Vagina (tissue), 2 donors: ENCODE results near the gene TP53RK. TPM values are rescaled to one million over a fixed set of nuclear protein-coding genes. Genes with fewer than 3 reads are reported as not detected.

Experiments
- DNase-seq, 2 donors: peaks; one replicate each; pipeline ENCODE4 v3.0.0-alpha.2; 2017; ENCODE audit errors: extremely low spot score in 2 of 2
- H3K27ac ChIP-seq: fragments of 200-600 bp; sonication (generic); one replicate; pipeline ENCODE4 v1.5.1; 2019
- H3K27me3 ChIP-seq: fragments of 200-600 bp; sonication (generic); one replicate; pipeline ENCODE4 v1.5.1; 2019
- H3K36me3 ChIP-seq, 2 donors: fragments of 200-600 bp; sonication (generic); one replicate each; pipeline ENCODE4 v1.5.1; 2017 to 2019
- H3K4me1 ChIP-seq: fragments of 200-600 bp; sonication (generic); one replicate; pipeline ENCODE4 v1.5.1; 2019
- H3K4me3 ChIP-seq, 2 donors: fragments of 200-600 bp; sonication (generic); 1 replicate in 1 of 2; 2 replicates in 1 of 2; pipeline ENCODE4 v1.5.1; 2016 to 2019
- H3K9me3 ChIP-seq: fragments of 200-600 bp; sonication (generic); one replicate; pipeline ENCODE4 v1.5.1; 2019
- POLR2A ChIP-seq, 2 donors: fragments of 450-650 bp; IDR thresholded peaks; one replicate each; pipeline ENCODE4 v1.6.1; 2017; ENCODE audit warnings: antibody characterized with exemption in 2 of 2, mild to moderate bottlenecking in 2 of 2, moderate library complexity in 2 of 2
- POLR2AphosphoS5 ChIP-seq, 2 donors: sonication (generic); formaldehyde crosslinking; IDR thresholded peaks; one replicate each; pipeline ENCODE4 v1.9.0; 2017; ENCODE audit warnings: antibody characterized with exemption in 2 of 2, mild to moderate bottlenecking in 2 of 2, low read depth in 1 of 2; ENCODE audit not compliant: insufficient read depth in 1 of 2
- intact Hi-C: fragments of 100-400 bp; cut with DNase I; formaldehyde crosslinking; loops from one replicate; pipeline ENCODE4 v1.15.1; 2023
- total RNA-seq: library from RNA; depleted of rRNA; stranded (reverse); fragments of >200 nt; gene quantifications from one replicate; pipeline ENCODE4 v1.2.3, GENCODE V29; 2016
- TF ChIP-seq, protein P1 (sequence below), 3 experiments: fragments of 450-650 bp in 2 of 3; fragments of 200-600 bp in 1 of 3; sonication (generic) in 1 of 3; IDR thresholded peaks; one replicate each; pipeline ENCODE4 v1.5.1; 2017 to 2019; ENCODE audit warnings: antibody characterized with exemption in 3 of 3, mild to moderate bottlenecking in 2 of 3, moderate library complexity in 2 of 3

The TP53RK gene
- total RNA-seq, 1 donor from 2014 or later: 27.7 TPM

DNA sequence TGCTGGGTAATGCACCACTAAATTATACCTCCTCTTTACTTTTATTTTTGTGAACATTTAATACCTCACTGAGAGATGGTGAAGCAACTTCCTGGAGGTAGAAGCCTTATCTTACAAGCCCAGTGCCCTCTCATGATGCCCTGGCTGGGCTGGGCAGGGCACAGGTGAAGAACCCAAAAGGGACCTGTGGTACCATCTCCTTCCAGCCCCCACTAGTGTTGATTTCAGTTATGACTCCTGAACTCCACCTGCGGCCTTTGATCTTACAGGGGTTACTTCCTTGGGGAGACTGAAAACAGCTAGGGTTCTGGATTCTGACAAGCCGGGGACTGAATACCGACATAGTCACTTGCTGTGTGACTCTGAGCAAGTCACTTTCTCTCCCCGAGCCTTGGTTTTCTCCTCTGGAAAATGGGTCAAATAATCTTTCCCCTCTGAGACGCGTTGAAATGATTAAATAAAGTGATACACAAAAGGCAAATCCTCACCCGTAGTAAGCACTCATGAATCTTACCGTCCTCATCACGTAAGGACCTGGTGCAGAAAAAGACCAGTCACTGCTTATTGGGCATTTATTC is 39.2 kb downstream of the TP53RK start:
- Histone ChIP-seq H3K4me1 (no peaks in the 10 kb centered on the region), H3K9me3 (no peaks in the 10 kb centered on the region), H3K4me3 (no peak overlapping the region), H3K27ac (no peak overlapping the region), H3K36me3 (no peaks in the 10 kb centered on the region), H3K27me3 (no peaks in the 10 kb centered on the region)
- TF ChIP-seq, protein P1, sequence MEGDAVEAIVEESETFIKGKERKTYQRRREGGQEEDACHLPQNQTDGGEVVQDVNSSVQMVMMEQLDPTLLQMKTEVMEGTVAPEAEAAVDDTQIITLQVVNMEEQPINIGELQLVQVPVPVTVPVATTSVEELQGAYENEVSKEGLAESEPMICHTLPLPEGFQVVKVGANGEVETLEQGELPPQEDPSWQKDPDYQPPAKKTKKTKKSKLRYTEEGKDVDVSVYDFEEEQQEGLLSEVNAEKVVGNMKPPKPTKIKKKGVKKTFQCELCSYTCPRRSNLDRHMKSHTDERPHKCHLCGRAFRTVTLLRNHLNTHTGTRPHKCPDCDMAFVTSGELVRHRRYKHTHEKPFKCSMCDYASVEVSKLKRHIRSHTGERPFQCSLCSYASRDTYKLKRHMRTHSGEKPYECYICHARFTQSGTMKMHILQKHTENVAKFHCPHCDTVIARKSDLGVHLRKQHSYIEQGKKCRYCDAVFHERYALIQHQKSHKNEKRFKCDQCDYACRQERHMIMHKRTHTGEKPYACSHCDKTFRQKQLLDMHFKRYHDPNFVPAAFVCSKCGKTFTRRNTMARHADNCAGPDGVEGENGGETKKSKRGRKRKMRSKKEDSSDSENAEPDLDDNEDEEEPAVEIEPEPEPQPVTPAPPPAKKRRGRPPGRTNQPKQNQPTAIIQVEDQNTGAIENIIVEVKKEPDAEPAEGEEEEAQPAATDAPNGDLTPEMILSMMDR (IDR thresholded peaks at IDR 0.05): no peak
- TF ChIP-seq POLR2A (IDR thresholded peaks at IDR 0.05): no peak
- no peak for TF ChIP-seq POLR2AphosphoS5 (IDR thresholded peaks at IDR 0.05; ENCODE audit: insufficient read depth in 1 of 2, low read depth in 1 of 2)
- intact Hi-C loops: no loop called here
- peak; percentile 22 to 67 for DNase-seq

DNA sequence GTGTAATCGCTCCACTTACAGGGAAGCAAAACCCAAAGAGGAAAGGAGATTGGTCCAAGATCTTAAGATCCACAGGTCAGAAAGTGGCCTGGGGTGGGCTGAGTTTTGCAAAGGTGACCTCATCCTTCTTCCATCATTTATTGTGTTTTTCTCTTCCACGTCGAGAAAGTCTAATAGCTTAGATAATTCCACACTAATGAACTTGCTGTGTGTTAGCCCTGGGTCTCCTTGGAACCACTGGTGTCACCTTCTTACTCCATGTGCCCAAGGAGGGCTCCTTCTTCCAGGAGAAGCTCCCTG is 39.6 kb downstream of the TP53RK start:
- DNase-seq: no peak
- H3K9me3 ChIP-seq: no peaks in the 10 kb centered on the region
- no peak overlapping the region for H3K27ac ChIP-seq

DNA sequence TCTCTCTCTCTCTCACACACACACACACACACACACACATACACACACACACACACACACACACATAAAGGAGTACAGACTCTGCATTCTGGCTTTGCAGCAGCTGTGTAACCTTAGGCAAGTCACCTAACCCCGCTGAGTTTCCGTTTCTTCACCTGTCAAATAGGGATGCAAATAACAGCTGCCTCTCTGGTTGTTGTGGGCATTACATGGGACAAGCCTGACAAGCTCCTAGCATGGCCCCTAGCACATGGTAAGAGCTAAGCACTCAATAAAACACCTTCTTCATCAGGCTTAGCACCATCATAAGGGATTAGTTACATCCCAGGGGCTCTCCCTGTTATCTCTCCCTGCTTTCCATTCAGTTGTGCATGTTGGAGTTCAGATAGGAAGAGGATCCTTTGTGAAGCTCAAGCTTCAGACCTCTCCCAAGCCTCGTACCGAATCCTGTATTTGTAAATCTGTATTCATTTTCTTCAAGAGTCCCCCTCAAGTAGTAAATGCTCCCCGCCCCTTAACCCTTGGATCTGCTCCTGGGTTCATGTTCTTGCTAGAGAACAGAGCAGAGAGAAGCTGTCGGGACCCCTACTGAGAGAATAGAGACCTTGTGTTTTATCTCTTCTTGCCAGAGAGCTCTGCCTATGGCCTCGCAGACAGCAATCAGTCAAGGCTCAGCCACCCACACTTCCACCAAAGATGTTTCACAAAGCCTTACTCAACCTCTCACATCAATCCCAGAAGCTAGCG is 40.2 kb downstream of the TP53RK start:
- Histone ChIP-seq H3K4me3 (no peak overlapping the region), H3K4me1 (no peaks in the 10 kb centered on the region), H3K27ac (no peak overlapping the region), H3K27me3 (no peaks in the 10 kb centered on the region), H3K9me3 (no peaks in the 10 kb centered on the region), H3K36me3 (no peaks in the 10 kb centered on the region)
- peak in 1 of 2 donors; percentile 43 for DNase-seq
- intact Hi-C loops: no loop called here
- TF ChIP-seq, protein P1 (IDR thresholded peaks at IDR 0.05): no peak

More for the DNA sequence above, 39.6 kb downstream of the TP53RK start:
- TF ChIP-seq POLR2AphosphoS5 (IDR thresholded peaks at IDR 0.05; ENCODE audit: insufficient read depth in 1 of 2, low read depth in 1 of 2): no peak
- no peak for TF ChIP-seq POLR2A (IDR thresholded peaks at IDR 0.05)
- TF ChIP-seq, protein P1 (IDR thresholded peaks at IDR 0.05): no peak
- no peak overlapping the region for H3K4me3 ChIP-seq
- H3K36me3 ChIP-seq: no peaks in the 10 kb centered on the region
- no peaks in the 10 kb centered on the region for H3K4me1 ChIP-seq
- intact Hi-C loops: no loop called here
- H3K27me3 ChIP-seq: no peaks in the 10 kb centered on the region

DNA sequence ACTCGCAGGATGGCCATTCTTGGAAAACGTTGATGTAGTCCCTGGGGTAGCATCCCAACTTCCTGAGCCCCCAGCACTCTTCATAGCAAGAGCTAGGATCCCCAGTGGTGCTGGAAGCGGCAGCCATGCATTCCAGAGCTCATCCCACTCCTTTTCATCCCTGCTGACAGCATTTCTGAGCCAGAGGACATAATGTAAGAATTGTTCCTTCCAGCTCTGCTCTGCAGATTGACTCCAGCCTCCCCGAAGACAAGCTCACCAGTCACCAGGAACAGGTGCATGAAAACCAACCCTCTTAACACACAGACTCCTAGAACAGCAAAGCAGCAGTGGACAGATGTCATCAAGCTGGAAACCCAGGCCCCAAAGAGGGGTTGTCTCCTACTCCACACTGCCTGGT is 41.8 kb downstream of the TP53RK start:
- Histone ChIP-seq H3K4me1 (no peaks in the 10 kb centered on the region), H3K9me3 (no peaks in the 10 kb centered on the region), H3K4me3 (no peak overlapping the region), H3K36me3 (no peaks in the 10 kb centered on the region), H3K27ac (no peak overlapping the region), H3K27me3 (no peaks in the 10 kb centered on the region)
- intact Hi-C loops: no loop called here
- TF ChIP-seq POLR2A (IDR thresholded peaks at IDR 0.05): no peak
- TF ChIP-seq, protein P1 (IDR thresholded peaks at IDR 0.05): no peak
- no peak for TF ChIP-seq POLR2AphosphoS5 (IDR thresholded peaks at IDR 0.05; ENCODE audit: insufficient read depth in 1 of 2, low read depth in 1 of 2)
- peak in 1 of 2 donors; percentile 46 for DNase-seq

DNA sequence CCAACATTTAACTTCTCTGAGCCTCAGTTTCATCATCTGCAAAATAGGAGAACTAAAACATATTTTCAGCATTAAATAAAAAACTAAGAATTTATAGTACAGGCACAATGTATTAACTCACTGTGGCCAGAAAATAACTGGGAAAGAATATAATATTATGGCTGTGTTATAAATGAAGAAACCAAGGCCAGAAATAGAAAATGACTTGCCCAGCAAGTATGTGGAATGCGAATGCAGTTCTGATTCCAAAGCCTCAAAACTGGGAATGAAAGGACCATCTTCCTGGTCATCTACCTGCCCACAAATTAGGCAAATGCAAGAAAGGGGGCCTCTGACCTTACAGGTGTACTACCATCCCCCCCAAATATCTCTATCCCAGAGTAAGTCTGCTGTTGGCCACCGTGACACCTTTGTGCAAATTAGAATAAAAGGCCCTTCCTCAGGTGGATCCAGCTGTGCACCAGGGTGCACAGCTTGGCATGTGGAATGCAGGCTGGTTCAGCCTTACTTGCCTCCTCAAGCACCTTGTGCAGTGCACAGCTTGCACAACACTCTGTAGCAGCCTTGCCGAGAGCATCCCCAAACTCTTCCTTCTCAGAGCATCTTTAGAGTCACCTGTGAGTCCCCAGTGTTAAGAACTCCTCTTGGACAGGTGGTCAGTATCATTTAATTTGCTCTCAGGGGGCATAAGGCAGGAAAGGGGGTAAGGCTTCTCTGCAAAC is 42.4 kb downstream of the TP53RK start:
- H3K27me3 ChIP-seq: no peaks in the 10 kb centered on the region
- H3K4me3 ChIP-seq: no peak overlapping the region
- DNase-seq: peak in 1 of 2 donors; percentile 55
- no peaks in the 10 kb centered on the region for H3K9me3 ChIP-seq
- intact Hi-C loops: no loop called here
- no peaks in the 10 kb centered on the region for H3K36me3 ChIP-seq
- no peak for TF ChIP-seq POLR2A (IDR thresholded peaks at IDR 0.05)
- TF ChIP-seq, protein P1 (IDR thresholded peaks at IDR 0.05): no peak
- TF ChIP-seq POLR2AphosphoS5 (IDR thresholded peaks at IDR 0.05; ENCODE audit: insufficient read depth in 1 of 2, low read depth in 1 of 2): no peak
- H3K27ac ChIP-seq: no peak overlapping the region
- H3K4me1 ChIP-seq: no peaks in the 10 kb centered on the region
